C4-2B (cell line): ENCODE results near the gene CRHBP.

ENCODE experiments used
- CTCF ChIP-seq: fragments of 450-650 bp; conservative IDR thresholded peaks from 2 replicates; pipeline ENCODE4 v1.5.1; 2017; ENCODE audit warnings: mild to moderate bottlenecking
- ZFX ChIP-seq: fragments of 450-650 bp; IDR thresholded peaks from 2 replicates; pipeline ENCODE4 v1.6.1; 2017

DNA sequence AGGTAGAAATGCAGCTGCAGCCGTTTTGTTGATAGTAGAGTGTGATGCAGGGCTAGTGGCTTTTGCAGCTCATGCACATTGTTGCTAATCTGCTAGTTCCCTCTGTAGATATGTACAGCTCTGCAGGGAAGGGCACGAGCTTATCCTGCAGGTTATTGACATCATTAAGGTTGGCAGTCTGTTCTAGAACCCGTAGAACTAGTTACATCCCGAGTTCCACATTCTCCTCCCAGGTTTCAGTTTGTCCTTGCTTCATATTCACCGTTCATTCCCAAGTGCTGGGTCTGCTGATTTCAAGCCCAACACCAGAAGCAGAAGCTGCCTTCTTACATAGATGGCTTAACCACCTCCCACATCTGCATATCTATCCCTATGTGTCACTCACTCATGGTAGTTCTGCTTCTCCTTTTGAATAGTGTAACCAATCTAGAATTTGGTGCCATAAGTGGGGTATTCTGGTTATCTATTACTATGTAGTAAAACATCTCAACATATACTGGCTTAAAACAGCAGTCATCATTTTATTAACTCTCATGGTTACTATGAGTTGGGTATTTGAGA is 38.1 kb downstream of the CRHBP start:
- no peak for TF ChIP-seq CTCF
- no peak for TF ChIP-seq ZFX
